RWPE2 (cell line): ENCODE results near the gene NBEAL2.
A peak's percentile ranks its signal among the peaks of the same experiment; 100 is the strongest.

Experiments used
- ATAC-seq: fragments of 200-7000 bp; cut with Tn5 transposase; 3 replicates; pipeline ENCODE4 v1.9.1; 2021; ENCODE audit warnings: low read depth
- DNase-seq: peaks from one replicate; pipeline ENCODE4 v3.0.0-alpha.2; 2020; ENCODE audit warnings: low spot score
- H3K27ac ChIP-seq: fragments of 450-650 bp; 2 replicates; pipeline ENCODE4 v1.5.1; 2017; ENCODE audit warnings: mild to moderate bottlenecking; ENCODE audit not compliant: poor library complexity, severe bottlenecking
- H3K27me3 ChIP-seq: fragments of 250-450 bp; sonication (Bioruptor Pico); 2 replicates; pipeline ENCODE4 v1.5.1; 2021; ENCODE audit warnings: mild to moderate bottlenecking, moderate library complexity; ENCODE audit not compliant: insufficient read depth, poor library complexity, severe bottlenecking
- H3K36me3 ChIP-seq: fragments of 250-450 bp; sonication (Bioruptor Pico); 2 replicates; pipeline ENCODE4 v1.5.1; 2020; ENCODE audit warnings: low read depth, mild to moderate bottlenecking, moderate library complexity
- H3K4me1 ChIP-seq: fragments of 250-450 bp; sonication (Bioruptor Pico); 2 replicates; pipeline ENCODE4 v1.5.1; 2021; ENCODE audit warnings: mild to moderate bottlenecking, moderate library complexity; ENCODE audit not compliant: insufficient read depth, poor library complexity, severe bottlenecking
- H3K4me3 ChIP-seq: fragments of 250-450 bp; sonication (Bioruptor Pico); 2 replicates; pipeline ENCODE4 v1.5.1; 2021; ENCODE audit warnings: mild to moderate bottlenecking, moderate library complexity; ENCODE audit not compliant: severe bottlenecking
- H3K9me3 ChIP-seq: fragments of 250-450 bp; sonication (Bioruptor Pico); 2 replicates; pipeline ENCODE4 v1.5.1; 2021; ENCODE audit warnings: mild to moderate bottlenecking, moderate library complexity; ENCODE audit not compliant: severe bottlenecking
- TF ChIP-seq, protein P1 (sequence below): fragments of 450-650 bp; IDR thresholded peaks from one replicate; pipeline ENCODE4 v1.5.1; 2017; ENCODE audit warnings: mild to moderate bottlenecking, moderate library complexity; ENCODE audit not compliant: poor library complexity, severe bottlenecking

The NBEAL2 gene

GRCh38 chr3:47009225-47010110 is 30.0 kb downstream of the NBEAL2 start:
- Histone ChIP-seq H3K27me3 (no peaks in the 10 kb centered on the region), H3K27ac (no peak overlapping the region), H3K4me1 (no peaks in the 10 kb centered on the region), H3K9me3 (no peaks in the 10 kb centered on the region), H3K4me3 (peak overlapping the region; percentile 15), H3K36me3 (peaks cover 37% of the 10 kb centered on the region)
- ATAC-seq (peak; percentile 73), DNase-seq (peak; percentile 72)
- TF ChIP-seq, protein P1, sequence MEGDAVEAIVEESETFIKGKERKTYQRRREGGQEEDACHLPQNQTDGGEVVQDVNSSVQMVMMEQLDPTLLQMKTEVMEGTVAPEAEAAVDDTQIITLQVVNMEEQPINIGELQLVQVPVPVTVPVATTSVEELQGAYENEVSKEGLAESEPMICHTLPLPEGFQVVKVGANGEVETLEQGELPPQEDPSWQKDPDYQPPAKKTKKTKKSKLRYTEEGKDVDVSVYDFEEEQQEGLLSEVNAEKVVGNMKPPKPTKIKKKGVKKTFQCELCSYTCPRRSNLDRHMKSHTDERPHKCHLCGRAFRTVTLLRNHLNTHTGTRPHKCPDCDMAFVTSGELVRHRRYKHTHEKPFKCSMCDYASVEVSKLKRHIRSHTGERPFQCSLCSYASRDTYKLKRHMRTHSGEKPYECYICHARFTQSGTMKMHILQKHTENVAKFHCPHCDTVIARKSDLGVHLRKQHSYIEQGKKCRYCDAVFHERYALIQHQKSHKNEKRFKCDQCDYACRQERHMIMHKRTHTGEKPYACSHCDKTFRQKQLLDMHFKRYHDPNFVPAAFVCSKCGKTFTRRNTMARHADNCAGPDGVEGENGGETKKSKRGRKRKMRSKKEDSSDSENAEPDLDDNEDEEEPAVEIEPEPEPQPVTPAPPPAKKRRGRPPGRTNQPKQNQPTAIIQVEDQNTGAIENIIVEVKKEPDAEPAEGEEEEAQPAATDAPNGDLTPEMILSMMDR = no peak

- Histone ChIP-seq H3K4me1 (no peaks in the 10 kb centered on the region), H3K4me3 (no peak overlapping the region), H3K36me3 (peaks cover 31% of the 10 kb centered on the region), H3K27ac (no peak overlapping the region), H3K27me3 (no peaks in the 10 kb centered on the region), H3K9me3 (no peaks in the 10 kb centered on the region)
- ATAC-seq = no peak
- TF ChIP-seq, protein P1 = no peak
- peak; percentile 52 for DNase-seq
These were observed 30.7 kb downstream of the NBEAL2 start for GRCh38 chr3:47010111-47010712.

DNA sequence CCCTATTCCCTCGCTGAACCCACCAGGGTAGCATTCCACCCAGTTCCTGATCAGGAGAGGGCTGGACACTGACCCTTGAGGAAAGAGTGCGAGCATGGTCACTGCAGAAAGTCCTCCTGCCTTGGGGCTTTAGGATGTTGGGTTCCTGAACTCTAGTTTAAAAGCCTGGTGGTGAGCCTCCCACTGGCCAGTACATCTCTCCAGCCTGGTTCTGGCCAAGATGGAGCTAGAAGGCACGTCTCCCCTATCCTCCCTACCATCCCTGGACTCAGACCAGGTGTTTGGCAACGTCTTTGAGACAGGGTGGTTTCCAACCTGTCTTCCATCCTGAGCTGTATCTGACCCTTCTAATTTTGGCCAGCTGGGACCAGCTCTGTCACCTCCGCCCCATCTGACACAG is 31.4 kb downstream of the NBEAL2 start:
- peaks cover 25% of the 10 kb centered on the region for H3K36me3 ChIP-seq
- ATAC-seq (no peak), DNase-seq (no peak)
- no peaks in the 10 kb centered on the region for H3K4me1 ChIP-seq
- no peak overlapping the region for H3K27ac ChIP-seq
- no peak overlapping the region for H3K4me3 ChIP-seq
- no peaks in the 10 kb centered on the region for H3K27me3 ChIP-seq
- H3K9me3 ChIP-seq = no peaks in the 10 kb centered on the region
- TF ChIP-seq, protein P1 = no peak

DNA sequence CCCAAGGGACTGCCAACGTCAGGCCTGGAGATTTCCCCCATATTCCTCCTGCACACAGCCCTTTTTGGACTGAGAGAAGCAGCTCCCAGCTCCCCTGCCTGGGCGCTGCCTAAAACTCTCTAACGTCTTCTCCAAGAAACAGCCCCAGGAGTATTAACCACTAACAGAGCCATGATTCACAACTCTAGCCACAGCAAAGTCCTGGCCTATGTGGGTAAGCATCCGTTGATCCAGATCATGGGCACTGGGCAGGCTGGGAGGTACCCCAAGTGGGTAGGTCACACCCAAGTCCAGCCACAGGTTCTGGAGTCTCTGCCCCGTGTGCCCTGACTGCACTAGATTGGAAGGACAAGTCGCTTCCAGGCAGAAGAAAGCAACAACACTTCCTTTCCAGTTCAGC is 31.9 kb downstream of the NBEAL2 start:
- TF ChIP-seq, protein P1 = no peak
- H3K36me3 ChIP-seq = peaks cover 24% of the 10 kb centered on the region

More for the DNA sequence above, 31.9 kb downstream of the NBEAL2 start:
- DNase-seq (no peak), ATAC-seq (no peak)
- no peaks in the 10 kb centered on the region for H3K27me3 ChIP-seq
- no peak overlapping the region for H3K4me3 ChIP-seq
- H3K27ac ChIP-seq = no peak overlapping the region
- no peaks in the 10 kb centered on the region for H3K4me1 ChIP-seq
- no peaks in the 10 kb centered on the region for H3K9me3 ChIP-seq
